Measurements from ENCODE around the gene PRKG1.

- TF ChIP-seq CTCF (IDR thresholded peaks at IDR 0.05; ENCODE audit: low read depth, low read length) (no peak), EZH2phosphoT487 (IDR thresholded peaks at IDR 0.05; ENCODE audit: low read depth) (no peak)
Measured at GRCh38 chr10:51503378-51503777, 429.1 kb downstream of the PRKG1 start.

All from OCI-LY3 (cell line).